Naive B cell (primary cell): ENCODE measurements around the gene SH3TC2. TPM values are rescaled to one million over a fixed set of nuclear protein-coding genes. Genes with fewer than 3 reads are reported as not detected.
A peak's percentile ranks its signal among the peaks of the same experiment; 100 is the strongest.

ENCODE experiments used
- ATAC-seq, 2 donors: fragments of 150-1000 bp; cut with Tn5 transposase; 2 replicates each; pipeline ENCODE4 v1.10.0; 2021; ENCODE audit warnings: low read depth in 2 of 2, mild to moderate bottlenecking in 2 of 2, moderate library complexity in 2 of 2
- DNase-seq: peaks from one replicate; pipeline ENCODE4 v3.0.0; 2022
- H3K27ac Mint-ChIP-seq, 6 donors: one replicate each; pipeline ENCODE4 v1.8.0; 2020 to 2022; ENCODE audit warnings: mild to moderate bottlenecking in 6 of 6, mixed read lengths in 6 of 6, moderate library complexity in 5 of 6, inconsistent platforms in 2 of 6
- H3K27me3 Mint-ChIP-seq, 3 donors: one replicate each; pipeline ENCODE4 v1.8.0; 2021 to 2022; ENCODE audit warnings: mixed read lengths in 3 of 3, mild to moderate bottlenecking in 1 of 3
- H3K36me3 Mint-ChIP-seq, 2 donors: one replicate each; pipeline ENCODE4 v1.8.0; 2020 to 2022; ENCODE audit warnings: mixed read lengths in 2 of 2, inconsistent platforms in 1 of 2, mild to moderate bottlenecking in 1 of 2
- H3K4me1 Mint-ChIP-seq, 3 donors: one replicate each; pipeline ENCODE4 v1.8.0; 2020 to 2022; ENCODE audit warnings: mixed read lengths in 3 of 3, inconsistent platforms in 1 of 3, mild to moderate bottlenecking in 1 of 3, moderate library complexity in 1 of 3
- H3K4me3 Mint-ChIP-seq, 8 donors: one replicate each; pipeline ENCODE4 v1.8.0; 2020 to 2022; ENCODE audit warnings: mild to moderate bottlenecking in 8 of 8, mixed read lengths in 8 of 8, moderate library complexity in 8 of 8, inconsistent platforms in 2 of 8
- H3K9me3 Mint-ChIP-seq, 7 donors: one replicate each; pipeline ENCODE4 v1.8.0; 2020 to 2022; ENCODE audit warnings: mixed read lengths in 7 of 7, mild to moderate bottlenecking in 5 of 7, inconsistent platforms in 2 of 7, moderate library complexity in 1 of 7
- polyA plus RNA-seq, 6 donors: library from polyadenylated mRNA; unstranded; fragments of 300-500 nt; fragmentation: Illumina TruSeq; gene quantifications; one replicate each; pipeline ENCODE4 v1.2.3, GENCODE V29; 2021; ENCODE audit warnings: low read depth in 6 of 6

The SH3TC2 gene
- polyA plus RNA-seq, 6 donors from 2014 or later, result 0.11 TPM; not detected in 5

DNA sequence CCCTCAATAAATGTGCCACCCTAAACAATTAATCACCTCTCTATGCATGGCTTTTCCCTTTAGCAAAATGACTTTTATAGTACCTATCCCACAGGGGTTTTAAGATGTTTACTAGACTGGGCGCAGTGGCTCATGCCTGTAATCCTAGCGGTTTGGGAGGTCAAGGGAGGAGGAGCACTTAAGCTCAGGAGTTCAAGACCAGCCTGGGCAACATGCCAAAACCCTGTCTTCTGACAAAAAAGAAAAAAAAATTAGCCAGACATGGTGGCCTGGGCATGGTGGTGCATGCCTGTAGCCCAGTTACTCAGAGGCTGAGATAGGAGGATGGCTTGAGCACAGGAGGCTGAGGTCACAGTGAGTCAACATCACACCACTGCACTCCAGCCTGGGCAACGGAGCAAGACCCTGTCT lies 13.5 kb downstream of the SH3TC2 start:
- Mint-ChIP-seq H3K4me1 (no peaks in the 10 kb centered on the region), H3K27me3 (peaks cover 0 to 8% (median 5%) of the 10 kb centered on the region in 3 donors), H3K9me3 (no peaks in the 10 kb centered on the region), H3K27ac (no peak overlapping the region), H3K36me3 (no peaks in the 10 kb centered on the region), H3K4me3 (no peak overlapping the region)
- ATAC-seq (no peak), DNase-seq (no peak)

DNA sequence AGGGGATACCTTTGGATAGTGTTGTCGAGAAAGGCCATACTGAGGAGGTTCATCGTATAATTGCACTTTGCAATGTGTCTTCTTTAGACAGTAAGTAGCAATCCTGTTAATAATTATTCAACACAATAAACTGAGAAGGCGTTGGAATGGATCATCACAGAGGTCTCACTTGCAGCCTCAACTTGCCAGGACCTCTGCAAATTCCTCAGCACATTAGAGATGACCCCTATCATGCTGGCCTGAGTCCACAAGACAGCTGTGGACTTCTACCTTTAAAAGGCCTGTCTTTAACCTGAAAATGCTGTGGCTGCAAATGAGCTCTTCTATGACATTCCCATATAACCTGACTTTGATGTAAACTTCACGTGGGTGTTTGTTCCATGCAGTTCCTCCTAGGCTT lies 14.1 kb downstream of the SH3TC2 start:
- H3K4me3 Mint-ChIP-seq, result no peak overlapping the region
- H3K4me1 Mint-ChIP-seq, result no peaks in the 10 kb centered on the region
- no peak overlapping the region for H3K27ac Mint-ChIP-seq
- DNase-seq, result no peak
- no peaks in the 10 kb centered on the region for H3K9me3 Mint-ChIP-seq
- peaks cover 0 to 8% (median 5%) of the 10 kb centered on the region in 3 donors for H3K27me3 Mint-ChIP-seq
- no peaks in the 10 kb centered on the region for H3K36me3 Mint-ChIP-seq
- ATAC-seq, result no peak

- Mint-ChIP-seq H3K27ac (no peak overlapping the region), H3K9me3 (no peaks in the 10 kb centered on the region), H3K27me3 (peaks cover 0 to 8% (median 5%) of the 10 kb centered on the region in 3 donors), H3K4me3 (no peak overlapping the region), H3K4me1 (no peaks in the 10 kb centered on the region), H3K36me3 (no peaks in the 10 kb centered on the region)
- DNase-seq, result no peak
- no peak for ATAC-seq
Observed at GRCh38 chr5:149047462-149047861, 15.4 kb downstream of the SH3TC2 start.

- no peaks in the 10 kb centered on the region for H3K4me1 Mint-ChIP-seq
- no peaks in the 10 kb centered on the region for H3K36me3 Mint-ChIP-seq
- H3K9me3 Mint-ChIP-seq, result no peaks in the 10 kb centered on the region
- no peak for DNase-seq
- ATAC-seq, result no peak
- H3K4me3 Mint-ChIP-seq, result no peak overlapping the region
- H3K27ac Mint-ChIP-seq, result no peak overlapping the region
- peaks cover 0 to 8% (median 5%) of the 10 kb centered on the region in 3 donors for H3K27me3 Mint-ChIP-seq
Observed at GRCh38 chr5:149046196-149046829, 16.5 kb downstream of the SH3TC2 start.

DNA sequence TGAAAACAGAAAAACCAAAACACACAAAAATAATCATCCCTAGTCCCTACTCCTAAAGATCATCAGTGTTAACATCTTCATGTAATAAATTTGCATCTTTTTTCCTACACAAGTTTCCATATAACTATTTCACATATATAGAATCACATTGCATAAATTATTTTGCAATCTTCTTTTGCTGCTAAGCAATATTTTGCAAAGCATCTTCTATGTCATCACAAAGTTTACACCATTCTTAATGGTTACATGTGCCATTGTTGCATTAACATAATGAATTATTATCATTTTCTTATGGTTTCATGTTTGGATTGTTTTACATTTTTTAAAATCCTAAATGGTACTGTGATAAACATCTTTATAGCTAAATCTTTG lies 17.8 kb downstream of the SH3TC2 start:
- no peak overlapping the region for H3K4me3 Mint-ChIP-seq
- no peak overlapping the region for H3K27ac Mint-ChIP-seq
- H3K36me3 Mint-ChIP-seq, result no peaks in the 10 kb centered on the region
- no peaks in the 10 kb centered on the region for H3K9me3 Mint-ChIP-seq
- DNase-seq (no peak), ATAC-seq (no peak)
- peaks cover 0 to 8% (median 5%) of the 10 kb centered on the region in 3 donors for H3K27me3 Mint-ChIP-seq
- H3K4me1 Mint-ChIP-seq, result no peaks in the 10 kb centered on the region

- H3K9me3 Mint-ChIP-seq, result no peaks in the 10 kb centered on the region
- no peaks in the 10 kb centered on the region for H3K36me3 Mint-ChIP-seq
- H3K4me1 Mint-ChIP-seq, result no peaks in the 10 kb centered on the region
- no peak overlapping the region for H3K4me3 Mint-ChIP-seq
- peaks cover 0 to 8% (median 0%) of the 10 kb centered on the region in 3 donors for H3K27me3 Mint-ChIP-seq
- ATAC-seq (no peak), DNase-seq (no peak)
- no peak overlapping the region for H3K27ac Mint-ChIP-seq
Observed at GRCh38 chr5:149044453-149045088, 18.3 kb downstream of the SH3TC2 start.

GRCh38 chr5:149043641-149044040 lies 19.2 kb downstream of the SH3TC2 start:
- no peaks in the 10 kb centered on the region for H3K4me1 Mint-ChIP-seq
- ATAC-seq, result no peak
- H3K4me3 Mint-ChIP-seq, result no peak overlapping the region
- H3K9me3 Mint-ChIP-seq, result no peaks in the 10 kb centered on the region
- peaks cover 0 to 6% (median 0%) of the 10 kb centered on the region in 3 donors for H3K27me3 Mint-ChIP-seq
- H3K36me3 Mint-ChIP-seq, result no peaks in the 10 kb centered on the region
- no peak for DNase-seq
- no peak overlapping the region for H3K27ac Mint-ChIP-seq

- ATAC-seq, result no peak
- Mint-ChIP-seq H3K4me1 (no peaks in the 10 kb centered on the region), H3K36me3 (no peaks in the 10 kb centered on the region), H3K27ac (no peak overlapping the region), H3K27me3 (peaks cover 0 to 5% (median 4%) of the 10 kb centered on the region in 3 donors), H3K9me3 (no peaks in the 10 kb centered on the region), H3K4me3 (no peak overlapping the region)
- DNase-seq, result no peak
Observed at GRCh38 chr5:149042865-149043264, 20.0 kb downstream of the SH3TC2 start.

- H3K9me3 Mint-ChIP-seq, result no peaks in the 10 kb centered on the region
- no peaks in the 10 kb centered on the region for H3K36me3 Mint-ChIP-seq
- DNase-seq (no peak), ATAC-seq (no peak)
- H3K4me1 Mint-ChIP-seq, result no peaks in the 10 kb centered on the region
- H3K27me3 Mint-ChIP-seq, result peaks cover 8 to 21% (median 10%) of the 10 kb centered on the region in 3 donors
- H3K4me3 Mint-ChIP-seq, result no peak overlapping the region
- no peak overlapping the region for H3K27ac Mint-ChIP-seq
Observed at GRCh38 chr5:149041242-149041641, 21.6 kb downstream of the SH3TC2 start.

DNA sequence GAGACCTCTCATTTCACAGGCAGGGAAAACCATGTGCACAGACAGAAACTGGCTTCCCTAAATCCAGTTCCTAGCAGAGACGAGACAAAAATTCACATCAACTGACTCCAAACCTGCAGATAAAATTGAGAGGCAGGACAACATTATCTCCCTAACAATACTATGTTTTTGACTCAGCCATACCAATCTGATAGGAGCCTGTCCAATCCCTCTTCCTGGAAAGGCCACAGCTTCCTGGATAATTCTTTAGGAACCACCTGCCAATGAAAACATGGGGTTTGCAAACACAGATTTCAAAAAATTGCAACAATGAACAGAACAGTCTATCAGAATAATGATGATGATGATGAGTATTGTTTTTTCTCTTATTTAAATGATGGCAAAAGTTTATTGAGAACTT lies 22.4 kb downstream of the SH3TC2 start:
- H3K36me3 Mint-ChIP-seq, result no peaks in the 10 kb centered on the region
- no peaks in the 10 kb centered on the region for H3K9me3 Mint-ChIP-seq
- DNase-seq, result no peak
- ATAC-seq, result no peak
- H3K4me1 Mint-ChIP-seq, result no peaks in the 10 kb centered on the region
- no peak overlapping the region for H3K4me3 Mint-ChIP-seq
- no peak overlapping the region for H3K27ac Mint-ChIP-seq
- peaks cover 9 to 26% (median 10%) of the 10 kb centered on the region in 3 donors for H3K27me3 Mint-ChIP-seq

GRCh38 chr5:149039506-149039905 lies 23.4 kb downstream of the SH3TC2 start:
- Mint-ChIP-seq H3K4me3 (no peak overlapping the region), H3K9me3 (no peaks in the 10 kb centered on the region), H3K36me3 (no peaks in the 10 kb centered on the region), H3K27ac (no peak overlapping the region), H3K27me3 (peaks cover 10 to 26% (median 13%) of the 10 kb centered on the region in 3 donors), H3K4me1 (no peaks in the 10 kb centered on the region)
- no peak for DNase-seq
- no peak for ATAC-seq

GRCh38 chr5:149038336-149039080 lies 24.4 kb downstream of the SH3TC2 start:
- H3K9me3 Mint-ChIP-seq, result no peaks in the 10 kb centered on the region
- DNase-seq (no peak), ATAC-seq (no peak)
- H3K36me3 Mint-ChIP-seq, result no peaks in the 10 kb centered on the region
- H3K4me1 Mint-ChIP-seq, result no peaks in the 10 kb centered on the region
- H3K4me3 Mint-ChIP-seq, result no peak overlapping the region
- no peak overlapping the region for H3K27ac Mint-ChIP-seq
- H3K27me3 Mint-ChIP-seq, result peaks cover 10 to 26% (median 13%) of the 10 kb centered on the region in 3 donors

GRCh38 chr5:149037817-149038216 lies 25.0 kb downstream of the SH3TC2 start:
- H3K27me3 Mint-ChIP-seq, result peaks cover 10 to 26% (median 13%) of the 10 kb centered on the region in 3 donors
- H3K9me3 Mint-ChIP-seq, result no peaks in the 10 kb centered on the region
- ATAC-seq (no peak), DNase-seq (no peak)
- H3K36me3 Mint-ChIP-seq, result no peaks in the 10 kb centered on the region
- H3K27ac Mint-ChIP-seq, result no peak overlapping the region
- H3K4me3 Mint-ChIP-seq, result no peak overlapping the region
- no peaks in the 10 kb centered on the region for H3K4me1 Mint-ChIP-seq

- H3K4me1 Mint-ChIP-seq, result no peaks in the 10 kb centered on the region
- no peaks in the 10 kb centered on the region for H3K36me3 Mint-ChIP-seq
- H3K27ac Mint-ChIP-seq, result peak overlapping the region in 1 of 6 donors; percentile 8
- H3K4me3 Mint-ChIP-seq, result no peak overlapping the region
- DNase-seq (no peak), ATAC-seq (no peak)
- peaks cover 10 to 26% (median 13%) of the 10 kb centered on the region in 3 donors for H3K27me3 Mint-ChIP-seq
- no peaks in the 10 kb centered on the region for H3K9me3 Mint-ChIP-seq
Observed at GRCh38 chr5:149036970-149037369, 25.9 kb downstream of the SH3TC2 start.
